ENCODE data around the gene UNG. TPM values are rescaled to one million over a fixed set of nuclear protein-coding genes. Genes with fewer than 3 reads are reported as not detected.

UNG gene
- total RNA-seq, 2 experiments from 2014 or later = 3.3 to 3.6 TPM

- Histone ChIP-seq H3K36me3 (ENCODE audit: insufficient read depth, low read length) (peaks cover 3% of the 10 kb centered on the region), H3K27ac (ENCODE audit: low read depth in 1 of 2, low read length in 2 of 2) (no peak overlapping the region), H3K4me3 (ENCODE audit: low read length) (no peak overlapping the region), H3K9me3 (ENCODE audit: control insufficient read depth in 1 of 2, insufficient read depth in 1 of 2, low read length in 2 of 2) (no peaks in the 10 kb centered on the region), H3K4me1 (ENCODE audit: insufficient read depth, low read length) (no peaks in the 10 kb centered on the region), H3K27me3 (ENCODE audit: control insufficient read depth in 1 of 2, insufficient read depth in 2 of 2, low read length in 2 of 2) (no peaks in the 10 kb centered on the region)
- no peaks in the 10 kb centered on the region for H3K27me3 Mint-ChIP-seq
- H3K27ac Mint-ChIP-seq = no peak overlapping the region
- H3K9me3 Mint-ChIP-seq = no peaks in the 10 kb centered on the region
- H3K4me3 Mint-ChIP-seq = no peak overlapping the region
- no peaks in the 10 kb centered on the region for H3K4me1 Mint-ChIP-seq (ENCODE audit: low read depth)
- H3K36me3 Mint-ChIP-seq (ENCODE audit: low read depth) = no peaks in the 10 kb centered on the region
- CTCF ChIA-PET = interaction anchor here (2.3 kb wide), 1 partner anchor 14 kb away, joined by 6 read pairs; no protein-coding TSS in a partner anchor
- TF ChIP-seq CTCF (IDR thresholded peaks at IDR 0.05) = no peak
- DNase-seq = no peak
- intact Hi-C loops (cut with DNase I, micrococcal nuclease) = no loop called here
- ATAC-seq (ENCODE audit: poor library complexity) = no peak
- POLR2A ChIA-PET = no interaction called here
These were observed 28.4 kb downstream of the UNG start for GRCh38 chr12:109125791-109126190.

- Mint-ChIP-seq H3K4me1 (ENCODE audit: low read depth) (no peaks in the 10 kb centered on the region), H3K27me3 (no peaks in the 10 kb centered on the region), H3K36me3 (ENCODE audit: low read depth) (no peaks in the 10 kb centered on the region), H3K9me3 (no peaks in the 10 kb centered on the region), H3K4me3 (no peak overlapping the region), H3K27ac (no peak overlapping the region)
- TF ChIP-seq CTCF (IDR thresholded peaks at IDR 0.05) = no peak
- POLR2A ChIA-PET = no interaction called here
- Histone ChIP-seq H3K36me3 (ENCODE audit: insufficient read depth, low read length) (peaks cover 1% of the 10 kb centered on the region), H3K9me3 (ENCODE audit: control insufficient read depth in 1 of 2, insufficient read depth in 1 of 2, low read length in 2 of 2) (no peaks in the 10 kb centered on the region), H3K4me3 (ENCODE audit: low read length) (no peak overlapping the region), H3K27ac (ENCODE audit: low read depth in 1 of 2, low read length in 2 of 2) (no peak overlapping the region), H3K27me3 (ENCODE audit: control insufficient read depth in 1 of 2, insufficient read depth in 2 of 2, low read length in 2 of 2) (no peaks in the 10 kb centered on the region), H3K4me1 (ENCODE audit: insufficient read depth, low read length) (no peaks in the 10 kb centered on the region)
- CTCF ChIA-PET = no interaction called here
- ATAC-seq (ENCODE audit: poor library complexity) (no peak), DNase-seq (no peak)
- intact Hi-C loops (cut with DNase I, micrococcal nuclease) = no loop called here
These were observed 29.4 kb downstream of the UNG start for GRCh38 chr12:109126784-109127183.

GRCh38 chr12:109127533-109128242 lies 30.3 kb downstream of the UNG start:
- Mint-ChIP-seq H3K27me3 (no peaks in the 10 kb centered on the region), H3K4me1 (ENCODE audit: low read depth) (no peaks in the 10 kb centered on the region), H3K36me3 (ENCODE audit: low read depth) (no peaks in the 10 kb centered on the region), H3K27ac (no peak overlapping the region), H3K4me3 (no peak overlapping the region), H3K9me3 (no peaks in the 10 kb centered on the region)
- no peak for TF ChIP-seq CTCF (IDR thresholded peaks at IDR 0.05)
- no peak for ATAC-seq (ENCODE audit: poor library complexity)
- Histone ChIP-seq H3K4me1 (ENCODE audit: insufficient read depth, low read length) (no peaks in the 10 kb centered on the region), H3K36me3 (ENCODE audit: insufficient read depth, low read length) (no peaks in the 10 kb centered on the region), H3K27me3 (ENCODE audit: control insufficient read depth in 1 of 2, insufficient read depth in 2 of 2, low read length in 2 of 2) (no peaks in the 10 kb centered on the region), H3K27ac (ENCODE audit: low read depth in 1 of 2, low read length in 2 of 2) (no peak overlapping the region), H3K9me3 (ENCODE audit: control insufficient read depth in 1 of 2, insufficient read depth in 1 of 2, low read length in 2 of 2) (no peaks in the 10 kb centered on the region), H3K4me3 (ENCODE audit: low read length) (no peak overlapping the region)
- no peak for DNase-seq
- intact Hi-C loops (cut with DNase I, micrococcal nuclease) = no loop called here
- POLR2A ChIA-PET = no interaction called here
- CTCF ChIA-PET = no interaction called here
